Superior temporal gyrus (tissue), 1 donor: Measurements from ENCODE around the gene SDF2.

ENCODE experiments used
- DNase-seq: peaks from one replicate; pipeline ENCODE4 v3.0.0-alpha.2; 2016; ENCODE audit errors: extremely low spot score

Gene SDF2

GRCh38 chr17:28661635-28662526 lies at the start of gene SDF2, which contains the start of gene SUPT6H:
Gene SDF2, minus strand, starts transcription at chr17:28661906. Its CDS starts 30 bp downstream, at chr17:28661876.
Gene SUPT6H, plus strand, starts transcription at chr17:28662205. Its CDS starts 11,197 bp downstream, at chr17:28673402.
- peak; percentile 97 for DNase-seq

DNA sequence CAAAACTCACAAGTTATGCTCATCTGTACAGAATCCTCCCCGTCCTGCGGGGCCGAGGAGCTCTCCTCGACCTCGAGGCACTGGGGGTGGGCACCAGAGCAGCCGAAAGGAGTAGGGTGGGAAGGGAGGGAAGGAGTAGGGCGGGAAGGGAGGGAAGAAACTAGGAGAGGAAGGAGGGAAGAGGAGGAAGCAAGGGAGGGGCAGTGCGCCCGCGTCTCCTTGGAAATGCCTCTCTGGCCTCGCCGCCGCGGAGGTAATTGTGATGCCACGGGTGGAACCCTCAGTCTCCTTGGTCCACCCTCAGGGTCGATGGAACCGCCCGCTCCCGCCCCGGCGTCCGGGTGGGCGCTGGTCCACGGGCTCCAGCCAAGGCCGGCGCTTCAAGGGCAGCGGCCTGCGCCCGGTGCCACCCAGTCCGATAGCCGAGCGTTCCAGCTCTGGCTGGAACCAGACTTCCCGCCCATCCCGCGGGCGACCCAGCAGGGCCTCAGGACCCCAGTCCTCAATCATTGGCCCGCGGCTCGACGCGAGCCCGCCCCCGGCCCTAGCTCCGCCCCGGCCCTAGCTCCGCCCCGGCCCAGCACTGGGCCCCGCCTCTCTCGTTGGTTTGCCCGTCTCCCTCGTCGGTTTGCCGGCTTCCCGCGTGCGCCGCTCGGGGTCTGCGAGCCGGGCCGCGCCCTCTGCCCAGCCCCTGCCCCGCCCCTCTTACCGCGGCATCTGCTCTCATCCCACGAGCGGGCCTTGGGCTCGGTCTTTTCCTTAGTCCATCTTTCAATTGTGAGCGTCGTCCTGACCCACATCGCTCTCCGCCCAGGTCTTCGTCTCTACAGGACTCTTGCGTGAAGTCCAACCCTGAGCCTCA lies 49.4 kb upstream of the SDF2 start:
- peak; percentile 65 for DNase-seq

DNA sequence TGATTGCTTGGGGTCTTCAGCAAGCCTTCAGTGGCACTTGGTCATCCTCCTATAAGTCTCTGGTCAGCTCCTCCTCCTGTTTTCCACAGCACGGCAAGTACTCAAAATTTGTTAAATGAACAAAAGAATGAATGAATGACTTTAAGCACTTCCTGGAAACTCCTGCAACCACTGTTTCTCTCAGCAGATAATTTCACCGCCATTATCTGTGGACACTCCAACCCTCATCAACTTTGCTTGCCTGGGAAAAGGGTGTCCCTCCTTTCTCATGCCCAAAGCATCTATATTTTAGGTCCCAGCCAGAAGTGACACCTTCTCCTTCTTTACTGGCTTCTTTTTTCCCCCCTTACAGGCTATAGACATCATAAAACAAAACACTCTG lies 45.6 kb upstream of the SDF2 start:
- no peak for DNase-seq

DNA sequence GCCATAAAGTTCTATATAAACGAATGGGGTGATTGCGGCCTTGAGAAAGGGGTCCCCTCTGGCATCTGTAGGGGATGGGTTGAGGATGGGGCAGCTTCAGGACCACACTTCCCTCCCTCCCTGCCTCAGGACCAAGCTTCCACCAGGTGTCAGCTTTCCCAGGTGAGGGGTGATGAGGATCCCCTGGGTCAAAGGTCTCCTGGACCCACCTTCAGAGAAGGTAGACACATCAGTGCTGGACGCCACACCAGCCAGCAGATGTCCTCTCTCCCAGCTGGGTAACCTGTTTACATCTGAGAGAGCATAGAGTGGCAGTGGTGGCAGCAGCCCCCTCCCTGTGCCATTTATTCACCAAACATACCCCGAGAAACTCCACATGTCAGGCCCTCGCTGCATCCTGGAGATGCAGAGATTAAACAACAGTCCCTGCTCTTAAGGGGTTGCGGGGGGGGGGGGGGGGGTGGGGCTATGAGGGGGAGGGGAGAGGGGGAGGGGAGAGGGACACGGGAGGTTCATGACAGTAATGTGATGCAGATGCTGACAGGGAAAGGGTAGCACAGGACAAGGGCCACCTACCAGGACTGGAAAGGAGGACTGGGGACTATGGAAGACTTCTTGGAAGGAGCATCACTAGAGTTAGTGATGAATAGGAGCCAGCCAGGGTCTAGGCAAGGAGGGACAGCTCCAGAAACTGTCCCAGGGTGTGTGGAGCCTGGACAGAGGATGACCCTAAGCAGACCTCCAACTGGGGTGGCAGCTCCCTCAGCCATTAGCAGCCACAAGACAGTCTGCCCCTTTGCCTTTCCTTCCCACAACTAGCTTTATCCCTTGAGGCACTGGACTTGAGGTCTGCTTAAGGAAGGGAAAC lies 45.0 kb upstream of the SDF2 start:
- DNase-seq, result no peak

GRCh38 chr17:28705728-28706334 lies 44.1 kb upstream of the SDF2 start:
- no peak for DNase-seq

GRCh38 chr17:28705074-28705659 lies 43.5 kb upstream of the SDF2 start:
- DNase-seq, result no peak

GRCh38 chr17:28704219-28704858 lies 42.6 kb upstream of the SDF2 start:
- no peak for DNase-seq

DNA sequence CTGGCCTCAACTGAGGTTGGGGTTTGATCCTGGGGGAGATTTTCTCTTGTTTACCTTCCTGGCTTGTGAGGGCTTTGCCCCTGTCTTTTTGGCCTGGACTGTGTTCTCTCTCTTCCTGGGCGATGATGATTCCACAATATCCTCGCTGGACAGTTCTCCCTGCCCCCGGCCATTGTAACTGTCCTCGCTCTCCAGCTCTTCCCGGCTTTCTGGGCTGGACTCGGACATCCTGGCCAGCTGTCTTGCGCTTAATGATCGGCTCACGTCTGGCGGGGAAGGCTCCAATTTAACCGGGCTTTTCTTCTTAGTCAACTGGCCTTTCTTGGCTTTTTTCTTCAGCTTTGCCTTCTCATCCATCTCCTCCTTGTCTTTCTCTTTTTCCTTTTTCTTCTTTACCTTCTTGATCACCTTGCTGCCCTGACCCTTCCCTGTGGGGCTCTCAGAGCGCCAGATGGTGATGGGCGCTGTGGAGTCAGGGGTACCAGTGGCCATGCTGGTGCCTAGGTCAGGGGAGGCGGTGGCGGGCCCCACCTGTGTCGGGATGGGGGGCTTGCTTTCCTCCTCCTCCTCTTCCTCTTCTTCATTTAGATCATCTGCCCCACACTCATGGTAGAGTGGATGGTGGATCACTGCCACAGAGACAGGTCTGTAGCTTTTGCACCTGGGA lies 42.0 kb upstream of the SDF2 start:
- no peak for DNase-seq

DNA sequence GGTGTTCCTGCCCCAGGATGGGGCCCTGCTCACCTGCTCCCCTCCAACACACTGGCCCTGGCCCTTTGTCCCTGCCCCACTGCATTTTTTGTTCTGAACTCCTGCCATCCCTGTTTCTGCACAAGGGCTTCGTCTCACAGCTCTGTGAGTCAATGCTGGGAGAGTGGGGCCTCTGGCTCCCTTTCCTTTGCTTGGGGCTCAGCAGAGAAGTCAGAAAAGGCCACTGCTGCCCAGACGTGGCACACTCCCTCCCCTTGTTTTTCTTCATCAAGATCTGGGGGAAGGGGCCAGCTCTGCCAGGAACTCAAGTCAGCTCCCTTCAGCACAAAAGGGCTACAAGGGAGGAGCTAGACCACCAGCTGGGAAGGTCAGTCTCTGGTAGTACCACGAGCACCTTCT lies 41.0 kb upstream of the SDF2 start:
- DNase-seq, result no peak

DNA sequence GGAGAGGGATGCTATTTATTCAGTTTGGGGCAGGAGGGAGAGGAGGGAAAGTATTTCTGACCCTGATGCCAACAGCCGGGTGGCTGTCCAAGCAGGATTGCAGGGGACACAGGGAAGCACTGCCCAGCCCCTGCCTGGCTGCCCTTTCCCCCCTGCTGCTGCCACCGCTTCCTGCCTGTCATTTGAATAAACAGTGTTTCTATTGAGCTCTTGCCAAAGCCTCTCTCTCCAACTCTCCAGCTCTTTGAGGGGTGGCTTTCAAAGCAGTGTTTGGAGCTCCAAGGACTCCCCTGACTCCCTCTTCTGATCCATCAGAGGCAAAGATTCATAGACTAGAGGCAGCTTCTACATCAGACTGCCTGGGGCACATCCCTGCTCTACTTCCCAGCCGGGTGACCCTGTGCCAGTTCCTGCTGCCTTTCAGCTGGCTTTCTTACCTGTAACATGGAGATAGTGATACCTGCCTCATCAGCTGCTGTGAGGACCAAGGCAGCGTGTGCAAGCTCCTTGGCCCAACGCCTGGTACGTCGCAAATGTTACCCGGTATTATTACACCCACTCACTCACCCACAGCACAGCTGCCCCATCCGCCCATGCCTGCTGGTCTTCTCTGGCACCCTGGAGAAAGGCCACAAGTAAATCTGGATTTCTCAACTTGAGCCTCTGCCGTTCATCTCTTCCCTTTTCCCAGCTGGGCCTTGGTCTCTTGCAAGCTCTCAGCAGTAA lies 40.5 kb upstream of the SDF2 start:
- peak; percentile 78 for DNase-seq

DNA sequence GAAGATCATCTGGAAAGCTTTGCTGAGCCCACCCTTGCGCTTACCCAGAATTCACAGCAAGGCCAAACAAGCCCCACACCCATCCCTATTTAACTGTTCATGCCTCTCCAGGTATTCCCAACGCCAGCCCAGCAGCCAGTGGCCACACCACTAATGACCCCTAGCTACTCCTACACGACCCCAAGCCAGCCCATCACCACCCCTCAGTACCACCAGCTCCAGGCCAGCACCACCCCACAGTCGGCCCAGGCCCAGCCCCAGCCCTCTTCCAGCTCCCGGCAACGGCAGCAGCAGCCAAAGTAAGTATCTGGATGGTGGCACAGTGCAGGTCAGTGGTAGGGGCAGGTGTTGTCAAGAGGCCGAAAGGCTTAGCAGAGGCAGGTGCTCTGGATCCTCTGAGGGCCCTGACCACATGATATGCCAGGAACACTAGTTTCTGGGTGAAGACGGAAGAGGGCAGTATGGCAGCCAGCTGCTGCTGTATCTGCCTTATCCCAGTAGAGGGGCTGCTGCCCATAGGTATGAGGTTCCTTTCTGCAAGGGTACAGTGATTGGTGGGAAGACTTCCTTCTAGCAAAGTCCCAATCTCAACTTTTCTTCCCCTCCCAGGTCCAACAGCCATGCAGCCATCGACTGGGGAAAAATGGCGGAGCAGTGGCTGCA lies 39.3 kb upstream of the SDF2 start:
- DNase-seq, result no peak

GRCh38 chr17:28700278-28700677 lies 38.6 kb upstream of the SDF2 start:
- no peak for DNase-seq

DNA sequence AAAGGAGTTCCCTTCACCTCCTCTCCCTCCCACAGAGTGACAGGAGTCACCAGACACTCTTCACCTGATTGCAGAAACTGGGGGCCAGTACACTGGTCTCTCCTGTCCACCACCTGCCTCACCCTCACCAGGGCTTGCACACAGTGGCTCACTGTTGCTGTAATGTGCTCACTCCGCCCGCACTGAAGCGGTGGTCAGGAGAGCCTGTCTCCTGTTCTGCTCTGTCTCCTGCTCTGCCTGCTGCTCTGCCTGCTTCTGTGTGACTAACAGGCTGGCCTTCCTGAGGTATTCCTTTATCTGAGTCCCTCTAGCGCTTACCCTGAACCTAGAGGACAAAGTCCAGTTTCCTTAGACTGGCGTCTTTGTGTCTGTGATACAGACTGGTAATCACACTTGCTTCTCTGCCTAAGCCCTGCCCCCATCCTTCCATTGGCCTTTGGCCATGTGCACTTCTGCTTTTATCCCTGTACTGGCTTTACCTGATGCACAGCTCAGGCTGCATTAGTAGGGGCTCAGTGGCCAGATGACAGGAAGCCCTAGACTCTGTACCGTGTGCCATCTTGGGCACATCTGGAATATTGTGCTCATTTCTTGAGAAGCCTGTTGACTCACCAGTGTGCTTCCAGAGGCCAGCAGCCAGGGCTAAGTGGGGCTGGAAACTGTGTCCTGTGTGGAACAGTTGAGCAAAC lies 36.7 kb upstream of the SDF2 start:
- no peak for DNase-seq

DNA sequence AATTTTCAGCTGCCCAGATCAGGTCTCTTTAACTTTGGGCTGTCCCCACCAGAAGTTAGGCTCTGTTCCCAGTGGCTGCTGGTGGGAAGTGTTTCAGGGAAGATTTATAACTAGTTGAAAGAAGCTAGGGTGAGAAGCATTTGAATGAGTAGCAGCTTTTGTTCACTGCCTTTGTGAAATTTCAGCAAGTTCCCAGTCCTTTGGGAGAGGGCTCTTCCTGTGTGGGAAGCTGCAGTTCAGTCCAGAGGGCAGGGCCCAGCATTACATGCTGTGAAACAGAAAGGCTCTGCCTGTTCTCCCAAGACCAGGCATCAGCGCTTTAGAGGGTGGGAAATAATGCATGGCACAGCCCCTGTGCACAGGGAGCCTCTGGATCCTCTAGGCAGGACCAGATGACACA lies 32.2 kb upstream of the SDF2 start:
- DNase-seq, result no peak

DNA sequence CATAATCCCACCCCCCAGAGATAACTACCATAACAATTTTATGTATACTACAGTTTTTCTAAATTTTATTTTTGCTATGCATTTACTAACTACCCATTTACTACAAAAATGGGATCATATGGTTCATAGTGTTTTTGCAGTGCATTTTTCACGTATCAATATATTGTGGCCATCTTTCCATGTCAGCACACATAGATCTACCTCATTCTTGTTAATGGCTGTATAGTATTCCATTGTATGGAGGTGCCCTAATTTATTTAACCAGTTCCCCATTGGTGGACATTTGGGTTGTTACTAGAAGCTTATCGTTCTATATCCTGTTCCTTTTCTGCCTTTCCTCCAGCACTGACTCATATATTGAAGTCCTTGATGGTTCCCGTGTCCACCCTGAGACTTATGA lies 27.3 kb upstream of the SDF2 start:
- DNase-seq, result no peak

GRCh38 chr17:28688481-28688880 lies 26.8 kb upstream of the SDF2 start:
- no peak for DNase-seq

DNA sequence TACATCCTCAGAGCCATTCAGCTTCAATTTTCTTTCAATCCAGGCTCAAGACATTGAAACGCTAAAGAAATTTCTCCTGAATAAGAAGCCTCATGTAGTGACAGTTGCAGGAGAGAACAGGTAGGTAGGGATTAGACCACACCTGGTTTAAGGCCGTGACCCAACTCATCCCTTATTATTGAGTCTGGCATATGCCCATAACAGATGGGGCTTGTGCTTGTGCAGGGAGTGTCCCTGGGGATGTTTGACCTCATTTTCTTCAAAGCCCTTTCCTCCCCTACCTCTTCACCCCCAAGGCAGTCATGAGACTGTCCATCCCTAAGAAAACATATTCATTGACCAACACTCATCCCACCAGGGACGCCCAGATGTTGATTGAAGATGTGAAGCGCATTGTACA lies 24.6 kb upstream of the SDF2 start:
- no peak for DNase-seq

DNA sequence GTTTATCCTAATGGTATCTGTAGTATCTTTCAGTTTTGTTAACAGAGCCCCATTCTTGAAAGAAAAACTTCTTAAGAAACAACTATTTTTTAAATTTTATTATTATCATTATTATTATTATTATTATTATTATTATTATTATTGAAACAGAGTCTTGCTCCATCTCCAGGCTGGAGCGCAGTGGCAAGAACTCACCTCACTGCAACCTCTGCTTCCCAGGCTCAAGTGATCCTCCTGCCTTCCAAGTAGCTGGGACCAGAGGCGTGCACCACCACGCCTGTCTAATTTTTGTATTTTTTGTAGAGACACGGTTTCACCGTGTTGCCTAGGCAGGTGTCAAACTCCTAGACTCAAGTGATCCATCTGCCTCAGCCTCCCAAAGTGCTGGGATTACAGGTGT lies 23.7 kb upstream of the SDF2 start:
- DNase-seq, result no peak
